SK-N-SH (cell line): ENCODE data around the gene BMP6. TPM values are rescaled to one million over a fixed set of nuclear protein-coding genes. Genes with fewer than 3 reads are reported as not detected.

ENCODE experiments used
- CTCF ChIA-PET: fragments of 300-600, 350-600 bp; formaldehyde crosslinking; extraction: SDS; loops from one replicate; lab custom pipeline; 2021; lab: Yijun Ruan, JAX
- POLR2A ChIA-PET: fragments of 350-600 bp; sonication (Branson Sonifier 250); formaldehyde crosslinking; extraction: SDS; loops from one replicate; lab custom pipeline; 2020; ENCODE audit warnings: antibody characterized with exemption, inconsistent platforms; lab: Yijun Ruan, JAX
- DNase-seq: peaks from one replicate; pipeline ENCODE4 v3.0.0; 2012
- H2AFZ ChIP-seq: fragments of 200-600 bp; sonication (generic); 2 replicates; pipeline ENCODE4 v1.8.1; 2016; ENCODE audit warnings: antibody characterized with exemption, mild to moderate bottlenecking, low read depth
- H3F3A ChIP-seq: fragments of 200-600 bp; sonication (generic); replicated peaks from 2 replicates; pipeline ENCODE3; 2016; ENCODE audit warnings: antibody characterized with exemption, mild to moderate bottlenecking; ENCODE audit not compliant: insufficient read depth
- H3K27ac ChIP-seq, 2 experiments: fragments of 200-500 bp in 1 of 2; fragments of 200-600 bp in 1 of 2; sonication (Bioruptor generic) in 1 of 2; sonication (generic), shearing (Covaris generic) in 1 of 2; 2 replicates each; pipeline versions ENCODE4 v1.5.1 to v1.6.1; 2014 to 2016; ENCODE audit warnings: low read depth in 2 of 2, inconsistent platforms in 1 of 2, low read length in 1 of 2, mild to moderate bottlenecking in 1 of 2, mixed read lengths in 1 of 2
- H3K27me3 ChIP-seq: fragments of 200-600 bp; sonication (generic), shearing (Covaris generic); 2 replicates; pipeline ENCODE4 v1.6.1; 2016; ENCODE audit warnings: mixed run types; ENCODE audit not compliant: insufficient read depth
- H3K36me3 ChIP-seq, 2 experiments: fragments of 200-500 bp in 1 of 2; fragments of 200-600 bp in 1 of 2; sonication (Bioruptor generic) in 1 of 2; sonication (generic) in 1 of 2; replicated peaks in 1 of 2; 2 replicates each; pipeline versions ENCODE3 to v1.5.1; 2014 to 2016; ENCODE audit warnings: low read length in 1 of 2, mild to moderate bottlenecking in 1 of 2; ENCODE audit not compliant: insufficient read depth in 2 of 2, control insufficient read depth in 1 of 2
- H3K4me1 ChIP-seq, 2 experiments: fragments of 200-500 bp in 1 of 2; fragments of 200-600 bp in 1 of 2; sonication (Bioruptor generic) in 1 of 2; sonication (generic), shearing (Covaris generic) in 1 of 2; 2 replicates each; pipeline versions ENCODE4 v1.5.1 to v1.6.1; 2014 to 2016; ENCODE audit warnings: low read depth in 1 of 2, low read length in 1 of 2, mixed run types in 1 of 2; ENCODE audit not compliant: insufficient read depth in 2 of 2, control insufficient read depth in 1 of 2
- H3K4me2 ChIP-seq: fragments of 200-600 bp; sonication (generic), shearing (Covaris generic); 2 replicates; pipeline ENCODE4 v1.6.1; 2017; ENCODE audit warnings: mixed run types
- H3K4me3 ChIP-seq, 2 experiments: fragments of 200-500 bp in 1 of 2; fragments of 200-600 bp in 1 of 2; sonication (Bioruptor generic) in 1 of 2; sonication (generic), shearing (Covaris generic) in 1 of 2; 2 replicates each; pipeline versions ENCODE4 v1.5.1 to v1.8.1; 2014 to 2016; ENCODE audit warnings: low read depth in 2 of 2, inconsistent platforms in 1 of 2, low read length in 1 of 2, mild to moderate bottlenecking in 1 of 2, mixed read lengths in 1 of 2, moderate library complexity in 1 of 2
- H3K79me2 ChIP-seq: fragments of 200-600 bp; sonication (generic); 2 replicates; pipeline ENCODE4 v1.8.1; 2017; ENCODE audit warnings: mild to moderate bottlenecking; ENCODE audit not compliant: insufficient read depth
- H3K9ac ChIP-seq: fragments of 200-600 bp; sonication (generic); 2 replicates; pipeline ENCODE4 v1.6.1; 2017; ENCODE audit warnings: mixed run types
- H3K9me2 ChIP-seq: fragments of 200-600 bp; sonication (generic); 2 replicates; pipeline ENCODE4 v1.6.1; 2017; ENCODE audit warnings: mixed run types
- H3K9me3 ChIP-seq: fragments of 200-600 bp; sonication (generic); 2 replicates; pipeline ENCODE4 v1.6.1; 2017; ENCODE audit warnings: mixed run types, mild to moderate bottlenecking, moderate library complexity
- H4K20me1 ChIP-seq: fragments of 200-600 bp; sonication (generic); 2 replicates; pipeline ENCODE4 v1.6.1; 2017; ENCODE audit warnings: mild to moderate bottlenecking, mixed run types; ENCODE audit not compliant: insufficient read depth
- CHD2 ChIP-seq: fragments of 150-350 bp; IDR thresholded peaks from 2 replicates; pipeline ENCODE4 v1.6.1; 2018; ENCODE audit warnings: low read length; ENCODE audit not compliant: partially characterized antibody
- CTCF ChIP-seq: fragments of 200-600 bp; sonication (generic); IDR thresholded peaks from 2 replicates; pipeline ENCODE4 v1.6.1; 2017; ENCODE audit warnings: antibody characterized with exemption, mild to moderate bottlenecking, moderate library complexity
- ELF1 ChIP-seq: IDR thresholded peaks from 2 replicates; pipeline ENCODE4 v1.4.0; 2012
- EP300 ChIP-seq, 2 experiments: IDR thresholded peaks; 2 replicates each; pipeline versions ENCODE4 v1.4.0 to v1.6.1; 2012; ENCODE audit warnings: borderline replicate concordance in 1 of 2, low read depth in 1 of 2, low read length in 1 of 2
- EZH2phosphoT487 ChIP-seq: fragments of 200-600 bp; sonication (generic); IDR thresholded peaks from 2 replicates; pipeline ENCODE4 v1.6.1; 2017; ENCODE audit warnings: low read depth, mixed run types, mild to moderate bottlenecking, antibody characterized with exemption, moderate library complexity, borderline replicate concordance
- FOXJ3 ChIP-seq: sonication (generic); formaldehyde crosslinking; IDR thresholded peaks from 2 replicates; pipeline ENCODE4 v1.5.1; 2020; ENCODE audit warnings: mild to moderate bottlenecking, missing genetic modification reagents
- GABPA ChIP-seq: IDR thresholded peaks from 2 replicates; pipeline ENCODE4 v1.4.0; 2012; ENCODE audit warnings: low read depth, mild to moderate bottlenecking
- GATA2 ChIP-seq: sonication (generic); formaldehyde crosslinking; IDR thresholded peaks from 2 replicates; pipeline ENCODE4 v1.5.0; 2020; ENCODE audit warnings: mild to moderate bottlenecking, missing genetic modification reagents
- IRF3 ChIP-seq: fragments of 150-350 bp; IDR thresholded peaks from 2 replicates; pipeline ENCODE4 v1.6.1; 2016; ENCODE audit warnings: mild to moderate bottlenecking, low read depth, low read length
- JUND ChIP-seq: IDR thresholded peaks from 2 replicates; pipeline ENCODE4 v1.4.0; 2012
- MAX ChIP-seq: IDR thresholded peaks from 2 replicates; pipeline ENCODE4 v1.4.0; 2012; ENCODE audit warnings: low read depth
- MEF2A ChIP-seq: IDR thresholded peaks from 2 replicates; pipeline ENCODE4 v1.4.0; 2012; ENCODE audit warnings: low read depth, borderline replicate concordance
- MXI1 ChIP-seq: IDR thresholded peaks from 2 replicates; pipeline ENCODE4 v1.6.1; 2012; ENCODE audit warnings: mild to moderate bottlenecking, low read depth, low read length, improper control_type of control experiment
- NFIC ChIP-seq: IDR thresholded peaks from 2 replicates; pipeline ENCODE4 v1.4.0; 2012; ENCODE audit warnings: borderline replicate concordance
- NRF1 ChIP-seq: IDR thresholded peaks from 2 replicates; pipeline ENCODE4 v1.6.1; 2012; ENCODE audit warnings: low read depth, mild to moderate bottlenecking, low read length
- PBX3 ChIP-seq: IDR thresholded peaks from 2 replicates; pipeline ENCODE4; 2012
- RAD21 ChIP-seq: IDR thresholded peaks from 2 replicates; pipeline ENCODE4 v1.6.1; 2012; ENCODE audit warnings: mild to moderate bottlenecking, low read length
- RCOR1 ChIP-seq: fragments of 150-350 bp; IDR thresholded peaks from 2 replicates; pipeline ENCODE4 v1.6.1; 2017; ENCODE audit warnings: antibody characterized with exemption, low read length
- RXRA ChIP-seq: IDR thresholded peaks from 2 replicates; pipeline ENCODE4 v1.4.0; 2012; ENCODE audit warnings: low read depth, mild to moderate bottlenecking, borderline replicate concordance
- SIN3A ChIP-seq: IDR thresholded peaks from 2 replicates; pipeline ENCODE4 v1.6.1; 2012; ENCODE audit warnings: low read depth, mild to moderate bottlenecking, low read length, moderate library complexity, borderline replicate concordance
- TAF1 ChIP-seq: IDR thresholded peaks from 2 replicates; pipeline ENCODE4 v1.6.1; 2012; ENCODE audit warnings: low read depth, mild to moderate bottlenecking, low read length, moderate library complexity, borderline replicate concordance
- TCF12 ChIP-seq: IDR thresholded peaks from 2 replicates; pipeline ENCODE4 v1.4.0; 2012
- USF2 ChIP-seq: fragments of 150-350 bp; IDR thresholded peaks from 2 replicates; pipeline ENCODE4 v1.6.1; 2017; ENCODE audit warnings: antibody characterized with exemption, low read length, low read depth, borderline replicate concordance
- YY1 ChIP-seq: IDR thresholded peaks from 2 replicates; pipeline ENCODE4 v1.4.0; 2012; ENCODE audit warnings: low read depth, mild to moderate bottlenecking
- WGBS: methylation state at CpG from one replicate; pipeline ENCODE4 v1.1.6; 2017; ENCODE audit warnings: low lambda C conversion rate; 5-methylcytosine and 5-hydroxymethylcytosine counted together
- polyA plus RNA-seq, 3 experiments: library from polyadenylated mRNA; depleted of rRNA; stranded (reverse); fragments of >200 nt; gene quantifications; 2 replicates each; pipeline ENCODE4 v1.2.3, GENCODE V29; 2012

The BMP6 gene
- polyA plus RNA-seq, 1 of the 3 experiments (the other 2 are of a cell fraction): not detected

- no peak overlapping the region for H3K4me3 ChIP-seq
- no peak overlapping the region for H2AFZ ChIP-seq
- no peak for TF ChIP-seq MXI1
- TF ChIP-seq RCOR1: no peak
- TF ChIP-seq FOXJ3: no peak
- no peak for TF ChIP-seq PBX3
- no peak for TF ChIP-seq TCF12
- TF ChIP-seq USF2: no peak
- no peak for TF ChIP-seq EZH2phosphoT487
- TF ChIP-seq JUND: no peak
- TF ChIP-seq MEF2A: no peak
- no peak for TF ChIP-seq YY1
- TF ChIP-seq NRF1: no peak
- no peaks in the 10 kb centered on the region; the same call in 1 of the 2 replicates for H3K27me3 ChIP-seq
- no peaks in the 10 kb centered on the region for H3F3A ChIP-seq
- no peaks in the 10 kb centered on the region for H3K9me3 ChIP-seq
- no peaks in the 10 kb centered on the region for H3K79me2 ChIP-seq
- H3K36me3 ChIP-seq: no peaks in the 10 kb centered on the region
- no peak overlapping the region for H3K4me2 ChIP-seq
- POLR2A ChIA-PET: no interaction called here
- H3K4me1 ChIP-seq: no peaks in the 10 kb centered on the region
- no peak overlapping the region for H3K27ac ChIP-seq
- WGBS: 67% methylated on average over 8 of the region's 8 CpGs
- CTCF ChIA-PET: no interaction called here
- H3K9ac ChIP-seq: no peak overlapping the region
- DNase-seq: no peak
- H3K9me2 ChIP-seq: no peaks in the 10 kb centered on the region
- H4K20me1 ChIP-seq: no peaks in the 10 kb centered on the region
Measured at GRCh38 chr6:7919871-7920270, 194.0 kb downstream of the BMP6 start.

- no peak overlapping the region for H3K27ac ChIP-seq
- no peaks in the 10 kb centered on the region; the same call in 1 of the 2 replicates for H3K27me3 ChIP-seq
- POLR2A ChIA-PET: no interaction called here
- H3K4me3 ChIP-seq: no peak overlapping the region
- no peak for DNase-seq
- 35% methylated on average over 2 of the region's 2 CpGs for WGBS
- H3K9ac ChIP-seq: no peak overlapping the region
- no peaks in the 10 kb centered on the region for H4K20me1 ChIP-seq
- no peaks in the 10 kb centered on the region for H3K36me3 ChIP-seq
- no peak overlapping the region for H2AFZ ChIP-seq
- H3K9me3 ChIP-seq: no peaks in the 10 kb centered on the region
- no peaks in the 10 kb centered on the region for H3K9me2 ChIP-seq
- CTCF ChIA-PET: interaction anchor here (0.6 kb wide), 1 partner anchor 154 kb away, joined by 3 read pairs; no protein-coding TSS in a partner anchor
- no peaks in the 10 kb centered on the region for H3K4me1 ChIP-seq
- no peak overlapping the region for H3K4me2 ChIP-seq
- H3K79me2 ChIP-seq: no peaks in the 10 kb centered on the region
- no peak for TF ChIP-seq GABPA
- TF ChIP-seq SIN3A: no peak
- TF ChIP-seq EP300 (IDR thresholded peaks at IDR 0.05; ENCODE audit: borderline replicate concordance in 1 of 2, low read depth in 1 of 2, low read length in 1 of 2): no peak
- TF ChIP-seq USF2: no peak
- no peak for TF ChIP-seq JUND
- no peak for TF ChIP-seq MEF2A
- TF ChIP-seq ELF1: no peak
- TF ChIP-seq NFIC: no peak
- no peak for TF ChIP-seq CHD2
- TF ChIP-seq TAF1: no peak
- no peak for TF ChIP-seq RAD21
- no peak for TF ChIP-seq RXRA
- TF ChIP-seq MAX: no peak
- no peak for TF ChIP-seq CTCF
- no peak for TF ChIP-seq GATA2 (CRISPR knock-in tag)
- TF ChIP-seq TCF12: no peak
- TF ChIP-seq IRF3: no peak
- TF ChIP-seq FOXJ3: no peak
- no peak for TF ChIP-seq YY1
- no peaks in the 10 kb centered on the region for H3F3A ChIP-seq
Measured at GRCh38 chr6:7920425-7920824, 194.5 kb downstream of the BMP6 start.
